A172 (cell line): Measurements from ENCODE around the gene YJEFN3. TPM values are rescaled to one million over a fixed set of nuclear protein-coding genes. Genes with fewer than 3 reads are reported as not detected.

Experiments
- DNase-seq: peaks from one replicate; pipeline ENCODE4 v3.0.0-alpha.2; 2015; ENCODE audit warnings: low spot score
- total RNA-seq: library from RNA; depleted of rRNA; stranded (reverse); fragments of >200 nt; shearing (Covaris generic); gene quantifications from 2 replicates; pipeline ENCODE4 v1.2.3, GENCODE V29; 2014

YJEFN3 gene
- total RNA-seq, 1 experiment from 2014 or later = 0.62 TPM

DNA sequence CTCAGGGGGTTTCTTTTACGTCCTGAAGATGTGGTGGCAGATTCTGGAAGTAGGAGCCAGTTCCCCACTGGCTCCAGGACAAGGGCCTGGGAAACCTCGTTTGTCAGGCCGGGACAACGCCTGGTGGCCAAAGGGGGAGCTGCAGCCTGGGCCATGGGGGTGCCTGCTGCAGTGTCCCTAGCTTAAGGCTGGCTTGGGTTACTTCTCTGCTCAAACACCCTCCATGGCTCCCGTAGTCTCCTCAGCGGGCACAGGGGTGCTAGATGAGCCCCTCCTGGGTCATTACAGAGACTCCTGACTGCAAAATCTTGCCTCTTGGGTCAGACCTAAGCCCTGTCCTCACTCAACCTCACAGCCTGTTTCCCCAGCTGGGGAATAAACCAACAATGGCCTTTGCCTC lies 24.1 kb downstream of the YJEFN3 start:
- DNase-seq = peak; percentile 34

DNA sequence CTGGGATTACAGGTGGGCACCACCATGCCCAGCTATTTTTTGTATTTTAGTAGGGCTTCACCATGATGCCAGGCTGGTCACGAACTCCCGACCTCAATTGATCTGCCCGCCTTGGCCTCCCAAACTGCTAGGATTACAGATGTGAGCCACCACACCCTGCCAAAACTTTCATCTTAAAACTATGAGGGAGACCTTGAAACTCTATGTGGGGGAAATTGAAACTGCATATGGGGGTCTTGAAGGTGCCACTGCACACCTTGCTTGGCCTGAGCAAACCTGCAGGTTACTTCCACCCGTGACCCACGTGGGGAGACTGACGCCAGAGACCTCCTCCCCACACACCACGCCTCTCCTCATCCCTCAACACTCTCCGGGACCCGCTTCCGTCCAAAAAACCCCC lies 25.0 kb downstream of the YJEFN3 start:
- DNase-seq = no peak

DNA sequence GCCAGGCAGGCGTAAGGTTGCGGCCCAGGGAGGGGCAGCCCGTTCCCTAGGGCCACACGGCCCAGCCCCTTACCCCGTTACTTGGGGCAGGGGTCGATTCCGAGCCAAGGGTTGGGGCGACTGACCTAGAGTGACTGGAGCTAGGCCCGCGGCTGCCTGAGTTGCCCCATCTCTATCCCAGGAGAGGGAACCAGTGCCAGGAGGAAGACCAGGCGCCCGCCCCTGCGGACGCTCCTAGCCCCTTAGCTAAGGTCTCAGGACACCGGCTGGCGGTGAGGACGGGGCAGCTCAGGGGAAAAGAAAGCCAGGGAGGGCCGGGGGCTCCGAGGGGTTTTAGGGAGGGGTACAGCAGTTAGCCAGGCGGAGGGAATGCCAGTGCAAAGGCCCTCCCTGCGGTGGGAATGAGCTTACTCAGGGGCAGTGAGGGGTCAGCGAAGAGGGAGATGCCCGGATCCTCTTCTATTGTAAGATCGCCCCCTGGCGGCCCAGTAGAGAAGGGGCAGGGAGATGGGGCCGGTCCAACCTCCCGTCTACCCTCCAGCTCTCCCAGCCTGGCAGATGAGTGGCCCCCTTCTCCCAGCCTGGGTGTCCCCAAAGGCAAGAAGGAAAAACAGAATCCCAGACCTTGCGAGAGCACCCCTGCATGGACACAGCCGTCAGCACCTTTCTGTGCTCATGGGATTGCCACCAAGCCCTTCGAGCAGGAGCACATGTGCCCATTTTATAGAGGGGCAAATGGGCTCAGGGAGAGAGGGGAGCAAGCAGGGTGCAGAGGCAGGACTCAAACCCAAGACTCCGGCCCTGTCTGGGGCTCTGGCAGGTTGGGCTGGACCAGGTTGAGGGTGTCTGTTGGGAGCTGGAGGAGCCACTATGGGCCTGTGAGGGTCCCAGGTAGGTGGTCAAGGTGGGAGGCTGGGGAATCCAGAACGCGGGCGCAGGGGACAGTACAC lies 25.6 kb downstream of the YJEFN3 start:
- DNase-seq = peak; percentile 27

DNA sequence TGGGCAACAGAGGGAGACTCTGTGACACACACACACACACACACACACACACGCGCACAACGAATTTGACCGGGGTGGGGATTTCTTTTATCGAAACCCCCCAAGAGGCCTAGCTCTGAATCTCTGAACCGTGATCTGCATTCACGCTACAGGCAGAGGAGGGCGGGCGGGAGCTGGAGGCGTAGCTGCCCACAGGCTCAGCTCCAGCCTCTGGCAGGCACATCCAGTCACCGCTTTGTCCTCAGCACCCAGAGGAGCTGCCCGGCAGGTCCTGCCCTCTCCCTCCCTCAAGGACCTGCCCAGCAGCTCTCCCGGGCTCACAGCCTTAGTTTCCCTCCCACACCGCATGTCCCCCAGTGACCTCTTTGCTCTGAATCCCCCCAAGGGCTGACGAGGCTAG lies 29.3 kb downstream of the YJEFN3 start:
- no peak for DNase-seq

DNA sequence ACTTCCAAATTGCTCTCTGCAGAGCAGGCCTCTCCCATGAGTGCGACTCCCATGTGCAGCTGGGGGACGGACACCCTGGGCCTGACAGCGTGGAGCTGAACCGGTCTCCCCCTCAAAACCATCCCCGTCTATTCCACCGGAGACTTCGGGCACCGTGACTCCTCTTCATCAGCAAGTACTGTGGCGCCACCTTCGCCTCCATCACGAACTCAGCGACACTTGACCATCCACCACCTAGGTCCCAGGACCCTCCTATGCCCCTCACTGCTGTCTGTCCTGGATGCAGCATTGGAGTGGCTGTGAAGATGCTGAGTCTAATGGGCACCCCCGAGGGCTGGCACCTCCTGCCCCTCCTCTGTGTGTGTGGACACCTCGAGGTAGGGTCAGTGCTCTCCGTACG lies 29.9 kb downstream of the YJEFN3 start:
- no peak for DNase-seq

GRCh38 chr19:19559931-19560330 lies 31.2 kb downstream of the YJEFN3 start:
- no peak for DNase-seq

DNA sequence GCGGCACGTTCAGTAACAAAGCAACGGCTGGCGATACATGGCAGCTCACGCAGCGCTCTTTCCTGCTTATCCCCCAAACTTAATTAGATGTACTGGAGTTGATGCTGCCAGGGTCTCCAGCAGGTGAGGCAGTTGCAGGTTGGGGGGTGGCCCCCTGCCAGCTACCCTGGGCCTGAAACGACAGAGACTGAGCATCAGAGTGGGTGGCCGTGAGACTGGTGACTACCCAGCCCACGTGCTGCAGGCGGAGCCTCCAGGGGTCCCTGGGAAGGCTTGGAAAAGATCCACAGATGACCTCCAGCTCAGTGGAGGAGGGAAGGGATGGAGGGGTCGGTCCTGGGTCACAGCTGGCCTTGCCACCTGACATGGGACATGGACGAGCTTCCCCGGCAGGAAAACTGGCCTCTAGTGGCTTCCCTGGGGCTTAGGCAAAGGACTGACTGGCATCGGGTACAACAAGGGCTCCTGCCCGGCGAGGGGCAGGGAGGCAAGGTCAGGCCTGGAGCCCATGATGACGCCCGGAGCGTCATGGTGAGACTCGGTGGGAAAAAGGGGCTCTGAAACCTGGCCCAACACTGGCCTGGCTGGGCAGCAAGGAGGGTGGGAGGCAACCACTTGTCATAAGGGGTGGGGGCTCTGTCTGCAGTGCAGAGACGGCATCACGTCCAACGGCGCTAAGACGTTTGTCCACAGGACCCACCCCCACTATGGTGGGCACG lies 33.4 kb downstream of the YJEFN3 start:
- no peak for DNase-seq

DNA sequence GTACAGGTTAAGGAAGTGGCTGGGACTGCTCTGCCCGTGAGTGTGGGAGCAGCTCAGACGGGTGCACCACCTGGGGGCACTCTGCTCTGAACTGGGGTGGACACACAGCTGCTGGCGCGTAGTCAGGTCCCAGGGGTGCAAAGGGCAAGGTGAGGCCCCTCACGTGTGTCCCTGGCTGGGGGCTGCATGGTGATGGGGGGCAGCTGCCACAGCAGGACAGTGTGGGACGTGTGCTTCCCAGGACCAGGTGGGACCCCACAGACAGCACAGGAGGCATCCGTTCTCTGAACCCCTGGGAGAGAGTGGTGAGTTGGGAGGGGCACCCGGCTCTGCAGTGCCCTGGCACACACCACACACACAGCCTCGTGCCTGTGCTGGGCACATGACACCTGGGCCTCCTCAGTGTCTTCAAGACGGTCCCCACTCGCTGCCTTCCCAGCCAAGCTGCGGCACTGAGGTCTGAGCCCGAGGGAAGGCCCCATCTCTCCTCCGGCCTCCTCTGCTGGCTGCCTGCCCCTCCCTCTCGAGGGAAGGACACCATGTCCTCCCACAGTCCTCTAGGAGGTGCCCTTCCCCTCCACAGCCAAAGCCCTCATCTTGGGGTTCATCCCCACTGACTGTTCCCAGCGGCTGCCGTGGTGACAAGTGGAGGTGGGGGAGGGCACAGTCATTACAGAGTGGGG lies 34.1 kb downstream of the YJEFN3 start:
- no peak for DNase-seq

GRCh38 chr19:19563348-19563848 lies 34.7 kb downstream of the YJEFN3 start:
- no peak for DNase-seq

GRCh38 chr19:19566306-19566705 lies 37.6 kb downstream of the YJEFN3 start:
- DNase-seq = no peak

DNA sequence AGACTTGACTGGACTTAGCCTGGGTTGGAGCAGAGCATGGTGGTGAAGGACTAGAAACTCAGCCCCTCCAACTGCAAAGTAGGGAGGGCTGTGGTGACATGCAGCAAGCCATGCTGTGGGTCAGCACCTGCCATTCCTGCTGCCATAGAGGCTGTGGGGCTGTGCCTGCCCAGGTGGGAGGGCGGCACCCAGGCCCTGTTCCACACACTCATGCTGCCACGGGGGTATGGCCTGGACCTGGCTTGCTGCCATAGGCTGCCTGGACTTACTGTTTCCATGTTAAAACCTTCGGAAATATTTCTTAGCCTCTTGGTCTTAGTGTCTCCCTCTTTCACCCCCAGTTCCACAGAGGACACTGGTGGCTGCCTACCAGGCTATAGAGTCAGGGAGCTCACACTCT lies 38.7 kb downstream of the YJEFN3 start:
- DNase-seq = no peak

- peak; percentile 45 for DNase-seq
These were observed 40.4 kb downstream of the YJEFN3 start for GRCh38 chr19:19568802-19569756.

DNA sequence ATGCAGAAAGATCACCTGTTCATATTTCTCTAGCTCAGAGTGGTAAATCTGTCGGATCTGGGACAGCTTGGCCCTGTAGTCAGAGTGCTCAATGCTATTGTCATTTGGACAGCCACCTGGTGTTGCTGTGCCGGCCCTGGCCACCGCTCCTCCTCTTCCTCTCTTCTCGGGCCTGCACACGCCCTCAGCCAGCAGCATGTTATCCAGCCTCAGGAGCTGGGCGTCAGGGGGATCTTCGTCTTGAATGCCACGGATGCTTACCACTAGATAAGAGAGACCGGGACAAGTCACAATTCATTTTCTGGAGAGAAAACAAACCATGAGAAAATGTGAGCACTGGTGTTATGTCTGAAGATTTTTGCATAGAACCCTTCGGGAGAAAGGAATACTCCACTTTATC lies 41.9 kb downstream of the YJEFN3 start:
- no peak for DNase-seq

GRCh38 chr19:19571071-19571786 lies 42.5 kb downstream of the YJEFN3 start:
- DNase-seq = no peak

GRCh38 chr19:19575411-19575810 lies 46.7 kb downstream of the YJEFN3 start:
- DNase-seq = no peak

DNA sequence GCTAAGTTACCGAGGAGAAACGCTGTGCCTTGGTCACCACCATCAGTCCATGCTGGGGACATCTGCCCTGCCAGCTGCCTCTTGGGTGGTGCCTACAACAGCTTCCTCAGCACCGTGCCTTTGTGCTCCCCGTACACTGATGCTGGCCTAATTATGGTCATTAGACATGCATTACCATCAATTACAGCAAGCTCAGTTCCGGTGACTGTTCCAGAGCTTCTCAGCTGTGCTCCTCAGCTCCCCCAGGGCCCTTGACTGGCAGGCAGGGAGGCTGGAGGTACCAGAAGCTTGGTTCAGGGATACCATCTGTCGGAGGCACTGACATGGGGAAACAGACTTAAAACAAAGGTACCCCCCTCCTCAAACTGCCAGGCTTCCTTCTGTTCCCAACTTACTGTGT lies 49.5 kb downstream of the YJEFN3 start:
- no peak for DNase-seq

DNA sequence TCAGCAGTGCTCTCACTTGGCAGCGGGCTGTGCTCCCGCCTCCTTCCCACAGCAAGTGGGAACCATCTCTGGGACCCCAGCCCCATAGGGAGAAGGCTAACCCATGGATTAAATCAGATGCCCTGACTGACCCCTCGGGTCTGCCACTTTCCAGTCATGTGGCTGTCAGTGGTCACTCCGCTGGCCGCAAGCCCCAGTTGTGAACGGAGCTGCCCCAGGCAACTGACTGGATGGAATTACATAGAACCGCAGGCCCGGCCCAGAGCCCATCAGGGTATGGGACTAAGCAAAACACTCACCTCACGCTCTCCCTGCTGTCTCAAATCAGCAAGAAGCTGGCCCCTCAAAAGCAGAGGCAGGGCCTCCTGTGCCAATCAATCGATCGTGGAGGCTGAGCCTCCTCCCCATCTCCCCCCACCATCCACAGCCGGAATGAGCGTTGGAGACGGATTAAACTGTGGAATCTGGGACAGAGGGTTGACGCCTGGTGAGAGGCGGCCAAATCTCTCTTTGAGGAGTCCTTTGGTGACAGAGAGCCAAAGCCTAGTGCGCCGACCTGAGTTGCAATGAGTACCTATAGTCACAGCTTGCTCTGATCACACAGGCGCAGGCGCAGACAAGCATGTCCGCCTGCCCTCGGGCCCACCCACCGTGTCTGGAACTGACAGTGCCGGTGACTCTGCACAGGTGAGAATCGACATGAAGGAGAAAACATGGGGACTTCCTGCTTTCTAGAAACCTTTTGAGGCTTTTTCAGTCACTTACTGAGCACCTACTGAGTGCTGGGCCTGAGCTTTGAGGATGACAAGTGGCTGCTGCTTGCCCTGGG lies 51.0 kb downstream of the YJEFN3 start:
- DNase-seq = no peak

- DNase-seq = no peak
These were observed 51.7 kb downstream of the YJEFN3 start for GRCh38 chr19:19580418-19580817.

DNA sequence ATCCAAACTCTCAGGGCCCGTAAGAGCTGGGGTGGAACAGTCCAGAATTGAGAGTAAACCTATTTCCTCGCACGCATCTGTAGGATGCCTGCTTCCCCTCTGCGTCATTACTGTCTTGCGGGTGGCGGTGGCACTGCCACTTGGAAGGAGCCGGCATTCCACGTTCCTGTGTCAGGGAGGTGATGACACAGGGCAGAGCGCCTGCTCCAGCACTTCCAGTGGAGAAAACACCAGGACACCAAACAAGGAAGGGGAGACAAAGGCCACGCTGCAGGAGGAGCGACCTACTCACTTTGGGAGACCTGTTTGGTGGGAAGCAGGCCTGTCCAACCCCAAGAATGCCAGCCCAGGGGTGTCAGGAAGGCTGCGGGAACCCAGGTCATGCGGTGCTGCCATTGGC lies 52.7 kb downstream of the YJEFN3 start:
- DNase-seq = no peak

DNA sequence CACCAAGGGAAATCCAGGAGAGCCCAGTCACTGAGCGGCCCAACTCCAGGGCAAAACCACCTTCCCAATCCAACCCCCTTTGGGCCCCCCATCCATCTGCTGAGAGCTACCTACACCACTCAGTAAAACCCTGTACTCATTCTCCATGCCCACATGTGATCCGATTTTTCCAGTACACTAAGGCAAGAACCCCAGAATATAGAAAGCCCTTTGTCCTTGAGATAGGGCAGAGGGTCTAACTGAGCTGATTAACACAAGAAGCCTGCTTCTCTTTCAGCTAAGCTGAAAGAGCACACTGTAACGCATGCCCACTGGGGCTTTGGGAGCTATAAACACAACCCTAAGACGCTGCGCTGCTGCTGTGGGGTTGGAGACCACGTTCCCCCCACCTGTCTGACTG lies 53.8 kb downstream of the YJEFN3 start:
- DNase-seq = no peak
